Skin of body (tissue), 2 donors: ENCODE results near the gene GJB3. TPM values are rescaled to one million over a fixed set of nuclear protein-coding genes. Genes with fewer than 3 reads are reported as not detected.

Source experiments
- DNase-seq: peaks from one replicate; lab custom pipeline; 2025; lab: John Stamatoyannopoulos, UW
- total RNA-seq: library from RNA; depleted of rRNA; stranded (reverse); fragments of >200 nt; gene quantifications from one replicate; pipeline ENCODE4 v1.2.3, GENCODE V29; 2014

Gene GJB3
- total RNA-seq, 1 donor from 2014 or later: 18.2 TPM

GRCh38 chr1:34822202-34822601 is 41.2 kb downstream of the GJB3 start:
- DNase-seq: no peak

DNA sequence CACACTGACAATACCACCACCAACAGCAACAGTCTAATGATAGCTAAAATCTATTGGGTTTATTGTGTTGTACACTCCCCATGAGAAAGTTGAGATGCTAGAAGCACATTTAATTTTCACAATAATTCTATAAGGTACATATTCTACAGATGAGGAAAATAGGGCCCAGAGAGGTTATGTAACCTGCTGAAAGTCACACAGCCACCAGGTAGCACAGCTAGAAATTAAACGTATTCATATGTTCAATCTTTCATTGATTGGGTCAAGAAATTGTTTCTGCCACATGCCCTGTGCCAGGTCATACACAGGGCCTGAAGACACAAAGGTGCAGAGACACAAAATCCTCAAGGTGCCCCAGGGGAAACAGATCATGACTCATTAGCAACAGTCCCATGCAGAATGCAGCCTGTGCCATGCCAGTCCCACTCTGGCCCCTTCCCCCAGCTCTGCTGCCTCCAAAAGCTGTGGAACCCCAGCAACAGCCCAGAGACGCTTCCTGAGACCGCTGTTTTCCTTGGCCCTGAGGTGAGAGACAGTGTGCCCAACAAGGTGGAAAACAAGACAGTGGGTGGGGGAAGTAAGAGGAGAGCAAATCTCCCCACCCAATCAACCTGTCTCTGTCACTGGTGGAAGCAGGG is 43.9 kb downstream of the GJB3 start:
- no peak for DNase-seq

- no peak for DNase-seq
Measured at GRCh38 chr1:34825455-34826091, 44.6 kb downstream of the GJB3 start.

- no peak for DNase-seq
Measured at GRCh38 chr1:34827341-34827941, 46.4 kb downstream of the GJB3 start.

GRCh38 chr1:34828611-34829010 is 47.6 kb downstream of the GJB3 start:
- no peak for DNase-seq

- DNase-seq: no peak
Measured at GRCh38 chr1:34829250-34829649, 48.2 kb downstream of the GJB3 start.

- DNase-seq: no peak
Measured at GRCh38 chr1:34831721-34832246, 50.8 kb downstream of the GJB3 start.

- no peak for DNase-seq
Measured at GRCh38 chr1:34833711-34834110, 52.7 kb downstream of the GJB3 start.

Other genes with a start within 250 kb of the GJB3 start
- gene GJB5, start 26.2 kb upstream of the GJB3 start, total RNA-seq: 18.0 TPM
- gene GJB4, start 21.5 kb upstream of the GJB3 start, total RNA-seq: 4.7 TPM
- 6.1 TPM for gene GJA4, start 11.8 kb downstream of the GJB3 start, total RNA-seq
- gene SMIM12, start 78.5 kb downstream of the GJB3 start, total RNA-seq: 8.0 TPM
- under 0.01 TPM for gene DLGAP3, start 148.4 kb downstream of the GJB3 start, total RNA-seq
- 17.0 TPM for gene TMEM35B, start 204.1 kb downstream of the GJB3 start, total RNA-seq